WERI-Rb-1 (cell line): Measurements from ENCODE around the gene AFF2.

Source experiments
- DNase-seq: peaks from one replicate; pipeline ENCODE4 v3.0.0-alpha.2; 2020
- H3K27ac ChIP-seq: fragments of 250-450 bp; sonication (Bioruptor Pico); 2 replicates; pipeline ENCODE4 v1.5.1; 2020; ENCODE audit warnings: mild to moderate bottlenecking, moderate library complexity
- H3K27me3 ChIP-seq: fragments of 250-450 bp; sonication (Bioruptor Pico); 2 replicates; pipeline ENCODE4 v1.5.1; 2021; ENCODE audit warnings: mild to moderate bottlenecking, low read depth, moderate library complexity; ENCODE audit not compliant: insufficient read depth, severe bottlenecking
- H3K36me3 ChIP-seq: fragments of 250-450 bp; sonication (Bioruptor Pico); 2 replicates; pipeline ENCODE4 v1.5.1; 2020; ENCODE audit warnings: mild to moderate bottlenecking, moderate library complexity
- H3K4me3 ChIP-seq: 2 replicates; pipeline ENCODE4 v1.5.1; 2011; ENCODE audit warnings: low read depth, mild to moderate bottlenecking, control low read depth, low read length
- H3K9me3 ChIP-seq: fragments of 250-450 bp; sonication (Bioruptor Pico); 2 replicates; pipeline ENCODE4 v1.5.1; 2021; ENCODE audit warnings: mild to moderate bottlenecking, moderate library complexity; ENCODE audit not compliant: severe bottlenecking
- CTCF ChIP-seq: IDR thresholded peaks from 2 replicates; pipeline ENCODE4 v1.5.1; 2011; ENCODE audit warnings: low read depth, mild to moderate bottlenecking, control low read depth, inconsistent platforms, low read length

AFF2 gene

DNA sequence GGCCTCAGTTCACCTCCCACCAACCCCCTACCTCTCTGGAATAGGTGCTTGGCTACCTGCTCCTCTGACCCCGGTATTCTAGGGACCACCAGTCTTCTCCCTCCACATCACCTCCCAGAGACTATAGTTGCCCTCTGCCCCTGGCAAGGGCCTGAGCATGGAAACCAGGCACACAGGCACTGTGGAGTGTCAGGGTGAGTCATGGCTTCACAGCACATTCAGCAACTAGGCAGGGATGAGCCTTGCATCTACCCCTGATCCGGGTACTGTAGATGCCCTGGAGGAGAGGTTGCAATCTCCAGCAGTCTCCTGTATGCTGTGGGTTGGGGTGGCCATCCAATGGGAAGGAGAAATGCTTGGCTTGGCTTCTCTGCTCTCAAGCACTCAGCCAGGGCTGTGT, 532.0 kb downstream of the AFF2 start:
- Histone ChIP-seq H3K27me3 (no peaks in the 10 kb centered on the region), H3K36me3 (no peaks in the 10 kb centered on the region), H3K9me3 (no peaks in the 10 kb centered on the region), H3K27ac (no peak overlapping the region), H3K4me3 (no peak overlapping the region)
- TF ChIP-seq CTCF = no peak
- DNase-seq = no peak

- H3K27me3 ChIP-seq = peaks cover 4% of the 10 kb centered on the region
- no peak overlapping the region for H3K4me3 ChIP-seq
- no peaks in the 10 kb centered on the region for H3K9me3 ChIP-seq
- H3K36me3 ChIP-seq = no peaks in the 10 kb centered on the region
- TF ChIP-seq CTCF = no peak
- H3K27ac ChIP-seq = no peak overlapping the region
- no peak for DNase-seq
These were observed 535.7 kb downstream of the AFF2 start for GRCh38 chrX:149036086-149036485.

DNA sequence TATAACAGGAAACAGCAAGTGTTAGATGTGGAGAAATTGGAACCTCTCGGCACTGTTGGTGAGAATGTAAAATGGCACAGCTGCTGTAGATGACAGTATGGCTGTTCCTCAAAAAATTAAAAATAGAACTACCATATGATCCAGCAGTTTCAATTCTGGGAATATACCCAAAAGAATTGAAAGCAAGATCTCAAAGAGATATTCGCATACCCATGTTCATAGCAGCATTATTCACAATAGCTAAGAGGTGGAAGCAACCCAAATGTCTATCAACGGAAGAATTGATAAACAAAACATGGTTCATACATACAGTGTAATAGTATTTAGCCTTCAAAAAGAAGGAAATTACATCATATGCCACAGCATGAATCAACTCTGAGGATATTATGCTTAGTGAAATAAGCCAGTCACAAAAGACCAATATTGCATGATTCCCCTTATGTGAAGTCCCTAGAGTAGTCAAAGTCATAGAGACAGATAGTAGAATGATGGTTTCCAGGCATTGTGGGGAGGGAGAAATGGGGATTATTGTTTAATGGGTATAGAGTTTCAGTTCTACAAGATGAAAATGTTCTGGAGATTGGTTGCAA, 537.0 kb downstream of the AFF2 start:
- Histone ChIP-seq H3K36me3 (no peaks in the 10 kb centered on the region), H3K27ac (no peak overlapping the region), H3K27me3 (peaks cover 4% of the 10 kb centered on the region), H3K9me3 (no peaks in the 10 kb centered on the region), H3K4me3 (no peak overlapping the region)
- no peak for TF ChIP-seq CTCF
- DNase-seq = no peak

DNA sequence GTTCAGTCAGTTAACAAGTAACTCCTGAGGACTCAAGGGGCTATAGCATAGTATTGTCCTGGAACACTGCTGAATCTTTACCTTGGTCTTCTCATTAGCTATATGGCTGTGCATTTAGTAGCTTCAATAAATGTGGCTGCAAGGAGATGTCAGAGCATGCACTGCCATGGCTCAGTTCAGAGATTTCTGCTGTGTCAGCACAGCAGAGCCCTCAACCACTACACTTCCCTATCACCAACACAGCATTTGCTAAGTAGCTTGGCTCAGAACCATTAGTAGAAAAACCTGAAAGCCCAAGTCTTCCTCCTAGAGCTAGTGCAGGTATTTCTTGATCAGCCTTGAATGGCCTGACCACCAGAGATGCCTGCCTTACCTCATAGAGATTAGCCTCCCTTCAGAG, 538.6 kb downstream of the AFF2 start:
- DNase-seq = no peak
- no peak overlapping the region for H3K27ac ChIP-seq
- no peak for TF ChIP-seq CTCF
- no peaks in the 10 kb centered on the region for H3K36me3 ChIP-seq
- H3K9me3 ChIP-seq = no peaks in the 10 kb centered on the region
- H3K27me3 ChIP-seq = peaks cover 4% of the 10 kb centered on the region
- H3K4me3 ChIP-seq = no peak overlapping the region

DNA sequence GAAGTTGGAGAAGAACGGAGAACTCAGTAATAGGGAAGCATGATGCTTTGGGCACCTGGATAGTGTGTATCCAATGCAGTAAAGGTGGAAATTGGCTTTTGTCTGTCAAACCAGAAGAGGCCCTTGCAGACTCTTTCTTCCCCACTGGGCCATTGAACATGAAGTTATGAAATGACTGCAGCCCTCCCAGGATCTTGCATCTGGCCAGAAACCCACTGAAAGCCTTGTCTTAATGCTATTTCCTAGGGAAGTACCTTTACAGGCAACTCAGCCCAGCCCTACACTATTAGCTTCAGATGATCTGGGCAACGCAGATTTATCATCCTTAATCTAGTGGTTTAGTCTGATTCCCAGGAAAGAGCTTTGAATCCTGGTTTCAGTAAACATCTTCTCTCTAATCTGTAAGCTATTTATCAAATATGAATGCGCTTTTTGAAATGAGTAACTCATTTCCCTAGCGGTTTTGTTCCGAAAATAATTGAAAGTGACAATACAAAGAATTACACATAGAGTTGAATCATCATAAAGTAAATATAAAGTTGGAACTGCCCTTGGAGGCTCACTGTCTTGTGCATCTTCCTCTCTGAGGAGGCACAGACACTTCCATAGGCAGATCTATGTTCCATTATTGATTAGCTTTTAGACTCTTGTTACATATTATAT, 540.6 kb downstream of the AFF2 start:
- no peaks in the 10 kb centered on the region for H3K9me3 ChIP-seq
- DNase-seq = no peak
- H3K4me3 ChIP-seq = no peak overlapping the region
- no peak for TF ChIP-seq CTCF
- H3K27me3 ChIP-seq = peaks cover 4% of the 10 kb centered on the region
- no peak overlapping the region for H3K27ac ChIP-seq
- H3K36me3 ChIP-seq = no peaks in the 10 kb centered on the region

DNA sequence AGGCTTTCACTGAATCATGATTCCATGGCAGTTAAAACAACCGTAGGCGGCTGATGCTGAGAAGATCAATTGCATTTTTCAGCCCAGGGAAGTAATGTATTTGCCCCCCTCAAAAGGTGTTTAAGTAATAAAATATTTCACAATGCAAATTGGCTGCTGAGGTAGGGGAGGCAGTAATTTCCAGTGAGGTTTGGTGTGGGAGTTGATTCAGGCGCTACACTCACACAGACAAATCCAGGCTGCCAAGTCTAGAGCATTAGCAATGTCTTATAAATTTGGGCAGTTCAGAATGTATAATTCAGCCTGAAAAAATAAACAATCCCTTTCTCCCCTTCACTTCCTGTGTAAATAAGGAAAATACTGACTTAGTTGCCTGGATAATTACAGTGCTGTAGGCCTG, 543.0 kb downstream of the AFF2 start:
- Histone ChIP-seq H3K4me3 (no peak overlapping the region), H3K36me3 (no peaks in the 10 kb centered on the region), H3K9me3 (no peaks in the 10 kb centered on the region), H3K27me3 (peaks cover 4% of the 10 kb centered on the region), H3K27ac (no peak overlapping the region)
- no peak for DNase-seq
- TF ChIP-seq CTCF = no peak
